Measurements from ENCODE around the gene GOLGA3.

Gene GOLGA3

GRCh38 chr12:132746613-132747012 is 82.1 kb downstream of the GOLGA3 start:
- DNase-seq (ENCODE audit: low read depth) = no peak

- DNase-seq (ENCODE audit: low read depth) = no peak
Measured at GRCh38 chr12:132743831-132744230, 84.8 kb downstream of the GOLGA3 start.

- no peak for DNase-seq (ENCODE audit: low read depth)
Measured at GRCh38 chr12:132741620-132742019, 87.0 kb downstream of the GOLGA3 start.

- DNase-seq (ENCODE audit: low read depth) = no peak
Measured at GRCh38 chr12:132740652-132741051, 88.0 kb downstream of the GOLGA3 start.

GRCh38 chr12:132740313-132740646 is 88.4 kb downstream of the GOLGA3 start:
- no peak for DNase-seq (ENCODE audit: low read depth)

- no peak for DNase-seq (ENCODE audit: low read depth)
Measured at GRCh38 chr12:132739600-132740312, 88.9 kb downstream of the GOLGA3 start.

DNA sequence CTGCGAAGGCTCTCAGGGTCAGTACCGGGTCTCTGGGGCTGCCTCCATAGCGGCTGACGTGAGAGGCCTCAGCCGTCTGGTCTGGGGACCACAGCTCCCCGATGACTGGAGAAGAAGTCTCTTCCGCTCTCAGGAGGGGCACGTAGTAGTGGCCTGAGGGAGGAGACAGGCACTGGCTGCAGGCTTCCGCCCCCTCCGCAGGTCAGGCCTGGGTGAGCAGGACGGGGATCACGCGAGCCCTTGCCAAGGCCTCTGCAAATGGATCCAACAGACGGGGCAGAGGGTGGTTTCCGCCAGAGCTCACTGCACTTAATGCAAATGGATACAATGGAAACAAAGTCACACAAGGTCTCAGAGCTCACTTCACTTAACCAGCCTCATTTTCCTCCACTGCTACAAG is 91.8 kb downstream of the GOLGA3 start:
- DNase-seq (ENCODE audit: low read depth) = no peak

GRCh38 chr12:132736378-132736777 is 92.3 kb downstream of the GOLGA3 start:
- no peak for DNase-seq (ENCODE audit: low read depth)

- DNase-seq (ENCODE audit: low read depth) = no peak
Measured at GRCh38 chr12:132735496-132735895, 93.2 kb downstream of the GOLGA3 start.

DNA sequence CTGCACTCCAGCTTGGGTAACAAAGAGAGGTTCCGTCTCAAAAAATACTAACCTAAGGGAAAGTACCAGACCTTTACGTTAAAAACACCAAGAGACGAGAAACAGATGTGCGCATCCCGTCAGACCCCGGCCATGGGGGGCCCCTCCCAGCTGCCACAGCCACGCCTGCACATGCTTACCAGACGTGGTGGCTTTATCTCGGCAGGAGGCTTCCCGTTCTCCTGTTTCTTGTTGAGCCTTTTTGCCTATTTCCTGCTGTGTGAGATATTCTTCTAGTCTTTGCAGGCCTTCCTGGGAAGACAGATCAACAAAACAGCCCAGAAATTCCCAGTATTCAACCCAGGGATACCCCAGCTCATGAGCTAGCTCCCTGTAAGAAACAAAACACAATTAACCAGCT is 94.5 kb downstream of the GOLGA3 start:
- no peak for DNase-seq (ENCODE audit: low read depth)

DNA sequence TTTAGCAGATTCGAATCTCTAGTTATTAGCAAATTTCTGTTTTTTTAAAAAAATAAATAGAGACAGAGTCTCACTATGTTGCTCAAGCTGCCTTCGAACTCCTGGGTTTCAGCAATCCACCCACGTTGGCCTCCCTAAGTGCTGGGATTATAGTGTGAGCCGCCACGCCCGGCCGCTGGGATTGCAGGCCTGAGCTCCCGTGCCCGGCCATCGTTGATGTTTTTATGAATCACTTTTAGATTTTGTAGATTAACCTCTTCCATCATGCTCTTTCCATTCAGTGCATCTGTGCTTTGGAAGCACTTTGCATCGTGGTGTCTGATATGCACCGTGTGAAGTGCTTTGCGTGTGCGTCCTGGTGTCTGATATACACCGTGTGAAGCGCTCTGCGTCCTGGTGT is 97.1 kb downstream of the GOLGA3 start:
- no peak for DNase-seq (ENCODE audit: low read depth)

DNA sequence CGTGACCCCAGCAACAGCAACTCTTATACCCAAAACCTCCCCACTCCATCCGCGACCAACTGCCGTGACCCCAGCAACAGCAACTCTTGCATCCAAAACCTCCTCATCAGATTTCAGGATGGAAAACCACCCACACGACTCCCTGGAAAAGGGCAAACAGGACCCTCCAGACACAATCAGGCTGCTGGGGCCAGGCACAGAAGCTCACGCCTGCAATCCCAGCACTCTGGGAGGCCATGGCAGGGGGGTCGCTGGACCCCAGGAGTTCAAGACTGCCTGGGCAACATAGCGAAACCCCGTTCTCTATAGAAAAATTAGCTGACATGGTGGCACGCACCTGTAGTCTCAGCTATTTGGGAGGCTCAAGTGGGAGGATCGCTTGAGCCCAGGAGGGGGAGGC is 98.3 kb downstream of the GOLGA3 start:
- no peak for DNase-seq (ENCODE audit: low read depth)

- no peak for DNase-seq (ENCODE audit: low read depth)
Measured at GRCh38 chr12:132729541-132730320, 98.9 kb downstream of the GOLGA3 start.

GRCh38 chr12:132728502-132728901 is 100.2 kb downstream of the GOLGA3 start:
- DNase-seq (ENCODE audit: low read depth) = no peak

- DNase-seq (ENCODE audit: low read depth) = no peak
Measured at GRCh38 chr12:132727091-132727794, 101.4 kb downstream of the GOLGA3 start.

GRCh38 chr12:132726386-132726785 is 102.3 kb downstream of the GOLGA3 start:
- no peak for DNase-seq (ENCODE audit: low read depth)

GRCh38 chr12:132724506-132725241 is 104.0 kb downstream of the GOLGA3 start:
- DNase-seq (ENCODE audit: low read depth) = no peak

DNA sequence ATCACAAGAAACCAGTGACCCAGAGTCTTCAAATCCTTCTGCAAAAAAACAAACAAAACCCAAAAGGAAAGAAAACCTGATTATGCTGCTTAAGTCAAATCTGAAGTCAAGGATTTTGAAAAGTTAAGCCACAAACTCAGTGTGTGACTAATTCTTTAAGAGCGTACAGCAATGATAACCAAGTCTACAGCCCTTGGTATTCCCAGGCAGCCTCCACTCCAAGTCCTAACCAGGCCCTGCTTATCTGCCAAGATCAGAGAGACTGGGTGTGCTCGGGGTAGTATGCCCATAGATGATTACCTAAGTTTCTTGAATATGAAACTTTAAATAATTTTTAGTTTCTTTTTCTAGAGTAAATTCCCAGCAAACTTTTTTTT is 104.9 kb downstream of the GOLGA3 start:
- DNase-seq (ENCODE audit: low read depth) = no peak

DNA sequence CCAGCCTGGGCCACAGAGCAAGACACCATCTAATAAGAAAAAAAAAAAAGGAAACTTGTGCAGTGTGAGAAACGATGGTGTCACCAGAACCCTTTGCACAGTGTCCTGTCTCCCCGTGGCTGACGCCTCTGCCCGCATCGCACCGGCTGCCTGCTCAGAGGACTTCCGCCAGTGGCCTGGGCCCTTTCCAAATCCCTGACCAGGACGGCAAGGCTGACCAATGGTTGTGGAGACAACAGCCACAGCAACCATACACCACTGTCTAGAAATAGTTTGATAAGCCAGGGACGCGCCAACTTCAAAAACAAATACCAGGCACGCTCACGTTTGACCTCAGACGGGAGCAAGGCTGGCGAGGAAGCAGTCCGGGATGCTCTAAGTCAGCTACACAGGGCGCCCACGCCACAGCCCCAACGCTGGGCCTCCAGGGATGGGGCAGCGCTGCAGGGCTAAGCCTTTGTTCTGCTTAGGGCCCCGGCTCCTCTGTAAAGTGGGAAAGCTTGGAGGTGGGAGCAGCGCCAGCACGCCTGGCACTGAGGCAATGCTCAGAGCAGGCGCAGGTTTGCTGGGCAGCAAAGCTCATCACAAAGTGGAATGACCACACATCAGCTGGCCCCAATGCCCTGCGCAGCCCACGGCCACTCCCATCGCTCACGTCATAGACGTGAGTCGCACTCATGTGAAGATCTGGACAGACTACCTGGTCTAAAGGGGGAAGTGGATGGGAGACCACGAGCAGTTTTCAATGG is 105.5 kb downstream of the GOLGA3 start:
- no peak for DNase-seq (ENCODE audit: low read depth)

DNA sequence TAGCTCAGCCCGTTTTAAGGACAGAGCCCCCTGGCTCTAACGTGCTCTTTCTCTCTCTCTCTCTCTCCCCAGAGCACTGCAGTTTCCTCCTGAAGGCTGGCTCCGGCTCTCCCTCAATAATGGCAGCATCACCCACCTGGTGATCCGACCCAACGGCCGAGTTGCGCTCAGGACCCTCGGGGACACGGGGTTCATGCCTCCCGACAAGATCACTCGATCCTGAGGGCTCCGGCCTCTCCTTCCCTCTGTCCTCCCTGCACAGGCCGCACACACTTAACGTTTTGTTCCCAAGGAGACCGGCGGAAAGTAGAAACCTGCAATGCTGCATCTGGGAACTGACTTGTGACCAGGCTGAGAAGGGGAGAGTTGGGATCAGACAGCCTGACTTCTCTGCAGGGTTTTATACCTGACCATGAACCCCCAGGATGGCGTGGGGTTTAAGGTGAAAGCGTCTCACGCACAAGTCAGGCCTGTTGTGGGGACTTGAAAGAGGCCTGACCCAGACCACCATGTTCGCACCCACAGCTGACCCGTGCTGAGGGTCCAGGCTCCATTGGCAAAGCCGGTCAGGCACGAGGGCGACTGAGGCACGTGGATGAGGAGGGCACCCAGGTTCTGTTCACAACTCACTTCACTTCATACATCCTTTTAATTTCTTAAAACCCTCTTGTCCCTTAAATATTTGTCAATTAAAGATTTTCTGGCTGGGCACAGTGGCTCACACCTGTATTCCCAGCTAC is 107.9 kb downstream of the GOLGA3 start:
- DNase-seq (ENCODE audit: low read depth) = no peak

DNA sequence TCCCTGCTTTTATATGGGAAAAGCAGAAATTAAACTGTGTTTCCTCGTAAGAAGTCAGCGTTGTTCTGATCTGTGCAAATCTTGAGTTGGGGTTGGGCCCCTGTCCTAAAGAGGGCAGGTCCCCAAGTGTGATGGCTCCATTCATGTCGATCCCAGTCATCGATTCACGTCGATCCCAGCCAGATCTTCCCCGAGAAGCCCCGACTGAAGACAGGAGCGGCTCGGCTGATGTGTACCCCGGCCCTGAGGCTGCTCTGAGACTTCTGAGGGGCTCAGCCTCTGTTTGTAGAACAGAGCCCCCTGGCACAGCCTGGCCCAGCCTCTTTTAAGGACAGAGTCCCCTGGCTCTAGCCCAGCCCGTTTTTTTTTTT is 108.7 kb downstream of the GOLGA3 start:
- no peak for DNase-seq (ENCODE audit: low read depth)
